Retinal pigment epithelial cell (primary cell): ENCODE results near the gene CCDC27.
A peak's percentile ranks its signal among the peaks of the same experiment; 100 is the strongest.

Experiments
- DNase-seq: peaks from one replicate; pipeline ENCODE4 v3.0.0-alpha.2; 2010; ENCODE audit warnings: low read depth
- H3K4me3 ChIP-seq: 2 replicates; pipeline ENCODE4 v1.5.1; 2011; ENCODE audit warnings: mild to moderate bottlenecking, low read length, control low read depth, moderate library complexity
- CTCF ChIP-seq: conservative IDR thresholded peaks from 2 replicates; pipeline ENCODE4 v1.5.1; 2011; ENCODE audit warnings: low read depth, low read length, control low read depth, inconsistent platforms

Gene CCDC27

GRCh38 chr1:3768811-3769390 is 16.7 kb downstream of the CCDC27 start:
- TF ChIP-seq CTCF: no peak
- no peak for DNase-seq
- no peak overlapping the region for H3K4me3 ChIP-seq

GRCh38 chr1:3770047-3770765 is 18.0 kb downstream of the CCDC27 start:
- no peak for DNase-seq
- no peak for TF ChIP-seq CTCF
- no peak overlapping the region for H3K4me3 ChIP-seq

GRCh38 chr1:3771108-3772026 is 19.1 kb downstream of the CCDC27 start:
- no peak for DNase-seq
- H3K4me3 ChIP-seq: peak overlapping the region; percentile 51
- no peak for TF ChIP-seq CTCF

- peak overlapping the region; percentile 51 for H3K4me3 ChIP-seq
- peak; percentile 37 for DNase-seq
- no peak for TF ChIP-seq CTCF
Observed at GRCh38 chr1:3772027-3772714, 19.9 kb downstream of the CCDC27 start.

- no peak for DNase-seq
- no peak for TF ChIP-seq CTCF
- H3K4me3 ChIP-seq: peak within 1 kb of the TSS; percentile 51
Observed at GRCh38 chr1:3772715-3773571, 20.7 kb downstream of the CCDC27 start, which contains the start of gene SMIM1. Gene SMIM1 (plus strand): TSS chr1:3772749. CDS start chr1:3775374, 2,625 bp downstream.

GRCh38 chr1:3773572-3774275 is 21.5 kb downstream of the CCDC27 start:
- TF ChIP-seq CTCF: no peak
- H3K4me3 ChIP-seq: no peak overlapping the region
- no peak for DNase-seq
